ENCODE results near the gene RNF223.
"Not testable (repeated sequence)": the region's sequence is repeated elsewhere in the genome, so short reads cannot be mapped to it uniquely, and the experiment has no call there.

RNF223 gene

DNA sequence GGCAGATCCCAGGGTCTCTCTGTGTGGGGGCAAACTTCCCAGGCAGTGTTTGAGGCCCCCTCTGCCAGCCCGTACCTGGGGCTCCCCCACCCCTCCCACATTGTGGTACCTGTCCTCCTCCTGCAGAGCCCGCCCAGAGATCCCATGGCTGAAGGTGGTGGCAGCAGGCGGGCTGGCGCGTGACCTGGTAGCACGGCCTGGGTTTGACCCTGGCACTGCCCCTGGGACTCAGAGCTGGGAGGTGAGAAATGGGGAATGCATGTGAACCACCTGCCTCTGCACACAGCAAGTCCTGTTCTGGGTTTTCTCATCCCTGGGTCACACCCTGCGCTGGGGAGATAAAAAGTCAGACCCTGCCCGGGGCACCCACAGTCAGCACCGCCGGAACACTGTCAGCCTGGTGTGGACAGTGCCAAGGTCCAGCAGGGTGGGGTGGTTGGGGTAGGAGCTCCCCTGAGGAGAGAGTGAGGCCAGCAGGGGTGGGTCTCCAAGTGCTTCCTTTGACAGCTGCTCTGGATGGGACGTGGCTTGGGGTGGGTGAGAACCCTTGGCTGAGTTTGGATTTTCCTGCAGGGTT lies 42.4 kb downstream of the RNF223 start:
- no peak for DNase-seq (ENCODE audit: low read depth in 1 of 2, low spot score in 1 of 2)

DNA sequence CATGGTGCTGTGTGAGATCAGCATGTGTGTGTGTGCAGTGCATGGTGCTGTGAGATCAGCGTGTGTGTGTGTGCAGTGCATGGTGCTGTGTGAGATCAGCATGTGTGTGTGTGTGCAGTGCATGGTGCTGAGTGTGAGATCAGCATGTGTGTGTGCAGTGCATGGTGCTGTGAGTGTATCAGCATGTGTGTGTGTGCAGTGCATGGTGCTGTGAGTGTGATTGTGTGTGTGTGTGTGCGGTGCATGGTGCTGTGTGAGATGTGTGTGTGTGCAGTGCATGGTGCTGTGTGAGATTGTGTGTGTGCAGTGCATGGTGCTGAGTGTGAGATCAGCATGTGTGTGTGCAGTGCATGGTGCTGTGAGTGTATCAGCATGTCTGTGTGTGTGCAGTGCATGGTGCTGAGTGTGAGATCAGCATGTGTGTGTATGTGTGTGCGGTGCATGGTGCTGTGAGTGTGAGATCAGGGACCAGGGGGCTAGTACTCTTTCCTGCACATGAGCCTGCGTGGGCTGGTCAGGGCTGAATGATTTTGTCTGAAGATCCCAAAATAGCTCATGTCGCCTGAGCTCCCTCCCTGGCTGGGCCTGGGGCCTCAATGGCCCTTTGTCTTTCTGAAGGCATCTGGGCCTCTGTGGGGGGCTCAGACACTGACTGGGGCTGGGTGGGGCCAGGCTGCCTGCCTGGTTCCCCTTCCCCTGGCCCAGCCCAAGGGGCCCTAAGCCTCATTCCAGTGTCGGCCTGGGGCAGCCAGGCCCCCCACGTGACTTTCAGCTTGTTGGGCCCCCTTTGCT lies 43.0 kb downstream of the RNF223 start:
- not testable (repeated sequence) for DNase-seq (ENCODE audit: low read depth in 1 of 2, low spot score in 1 of 2)

DNA sequence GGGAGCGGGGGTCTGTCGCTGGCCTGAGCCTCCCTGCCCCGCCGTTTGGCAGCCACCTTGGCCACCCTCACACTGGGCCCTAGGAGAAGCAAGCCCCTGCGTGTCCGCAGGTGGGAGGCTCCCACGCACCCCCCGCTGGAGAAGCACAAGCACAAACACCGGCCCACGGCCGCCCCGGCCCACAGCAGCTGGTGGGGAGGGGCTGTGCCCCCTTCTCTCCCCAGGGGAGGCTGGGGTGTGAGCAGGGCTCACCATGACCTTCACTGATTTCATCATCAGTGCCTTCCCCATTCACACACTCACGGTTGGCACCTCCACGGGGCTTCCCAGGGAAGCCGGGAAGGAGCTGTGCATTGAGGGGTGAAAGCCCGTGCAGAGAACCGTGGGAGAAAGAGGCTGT lies 46.3 kb downstream of the RNF223 start:
- no peak for DNase-seq (ENCODE audit: low read depth in 1 of 2, low spot score in 1 of 2)

DNA sequence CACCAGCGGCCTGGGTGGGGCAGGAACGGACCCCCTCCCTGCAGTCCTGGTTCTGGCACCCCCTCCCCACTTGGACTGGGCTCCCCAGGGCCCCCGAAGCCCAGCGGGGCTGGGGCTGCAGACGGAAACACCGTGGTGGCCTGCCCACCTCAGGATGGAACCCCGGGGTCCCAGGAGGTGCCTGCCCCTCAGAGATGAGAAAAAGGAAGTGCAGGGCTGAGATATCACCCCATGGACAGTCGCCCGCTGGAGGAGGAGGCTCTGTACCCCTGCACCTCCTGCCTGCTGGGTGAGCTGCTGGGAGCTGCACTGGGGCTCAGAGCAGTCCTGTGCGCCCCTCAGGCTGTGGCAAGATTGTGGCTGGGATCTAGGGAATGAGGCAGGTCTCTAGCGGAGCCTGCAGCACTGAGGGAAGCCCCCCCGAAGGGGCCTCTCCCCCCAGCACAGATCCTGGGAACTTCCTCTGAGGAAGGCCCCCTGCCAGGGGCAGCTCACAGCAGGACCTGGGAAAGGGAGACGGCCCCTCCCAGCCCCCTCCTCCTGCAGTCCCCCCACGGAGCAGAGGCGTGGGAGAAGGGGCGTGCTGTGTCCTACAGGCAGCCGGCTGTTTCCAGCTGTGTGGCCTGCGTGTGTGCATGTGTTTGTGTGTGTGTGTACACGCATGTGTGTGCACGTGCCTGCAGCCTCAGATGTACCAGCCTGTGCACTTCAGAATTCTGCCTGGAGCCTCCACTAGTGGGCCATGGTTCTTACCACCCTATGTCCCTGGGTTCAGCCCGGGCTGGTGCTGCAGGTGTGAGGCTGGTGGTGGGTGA lies 47.3 kb downstream of the RNF223 start:
- no peak for DNase-seq (ENCODE audit: low read depth in 1 of 2, low spot score in 1 of 2)

DNA sequence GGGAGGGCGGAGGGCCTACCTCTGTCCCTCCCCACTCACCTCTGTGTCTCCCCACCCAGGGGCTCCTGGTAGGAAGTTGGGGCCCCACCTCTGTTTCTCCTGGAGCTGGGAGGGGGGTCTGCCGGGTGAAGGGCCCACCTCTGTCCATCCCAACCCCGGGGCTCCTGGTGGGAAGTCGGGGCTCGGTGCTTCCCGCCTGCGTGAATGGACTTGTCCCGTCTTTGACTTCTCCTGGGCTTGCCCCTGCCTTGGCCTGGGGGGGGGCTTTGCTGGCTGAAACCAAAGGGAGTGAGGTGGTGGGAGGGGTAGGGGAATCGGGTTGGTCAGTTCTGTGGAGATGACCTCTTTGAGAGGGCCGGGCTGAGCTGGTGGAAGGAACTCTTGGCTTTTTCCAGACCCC lies 48.4 kb downstream of the RNF223 start:
- no peak for DNase-seq (ENCODE audit: low read depth in 1 of 2, low spot score in 1 of 2)

DNA sequence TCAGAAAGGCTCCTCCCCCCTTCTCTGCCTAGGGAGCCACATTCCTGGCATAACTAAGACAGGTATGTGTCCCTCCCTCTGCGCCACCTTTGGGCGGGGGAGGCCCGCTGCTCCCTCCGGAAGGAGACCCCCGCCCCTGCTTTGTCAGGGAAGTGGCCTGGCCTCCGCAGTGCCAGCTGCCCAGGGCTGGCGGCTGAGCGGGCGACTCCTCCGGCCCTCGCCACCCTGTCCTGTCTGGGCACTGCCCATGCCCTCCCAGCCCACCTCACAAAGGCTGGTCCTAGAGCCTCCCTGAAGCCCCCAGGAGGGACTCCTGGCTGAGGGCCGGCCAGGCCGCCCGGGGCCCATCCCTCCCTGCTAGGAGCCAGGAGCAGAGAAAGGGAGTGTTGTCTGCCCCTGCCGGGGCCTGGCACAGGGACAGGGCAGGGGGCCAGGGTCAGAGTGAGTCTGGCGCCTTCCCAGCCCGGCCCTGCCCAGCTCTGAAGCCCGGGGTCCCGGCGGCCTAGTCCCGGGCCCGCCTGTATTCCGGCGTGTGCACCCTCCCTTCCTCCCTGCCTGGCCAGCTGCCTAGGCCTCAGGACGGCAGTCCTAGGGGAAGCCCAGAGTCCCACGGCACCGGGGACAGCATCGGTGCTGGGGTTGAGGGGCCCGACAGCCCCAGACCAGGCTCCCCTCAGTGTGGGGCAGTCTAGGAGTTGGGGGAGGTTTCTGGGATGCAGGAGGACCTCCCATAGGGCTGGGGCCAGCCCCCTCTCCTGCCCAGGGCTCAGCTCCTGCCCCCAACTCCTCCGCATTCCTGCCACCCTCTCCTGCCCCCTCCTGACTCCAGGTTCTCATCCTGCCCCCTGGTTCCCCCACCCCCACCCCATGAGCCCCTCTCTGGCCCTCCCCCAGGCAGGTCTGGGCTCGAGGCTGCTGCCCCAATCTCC lies 49.1 kb downstream of the RNF223 start:
- DNase-seq (ENCODE audit: low read depth in 1 of 2, low spot score in 1 of 2) = no peak

DNA sequence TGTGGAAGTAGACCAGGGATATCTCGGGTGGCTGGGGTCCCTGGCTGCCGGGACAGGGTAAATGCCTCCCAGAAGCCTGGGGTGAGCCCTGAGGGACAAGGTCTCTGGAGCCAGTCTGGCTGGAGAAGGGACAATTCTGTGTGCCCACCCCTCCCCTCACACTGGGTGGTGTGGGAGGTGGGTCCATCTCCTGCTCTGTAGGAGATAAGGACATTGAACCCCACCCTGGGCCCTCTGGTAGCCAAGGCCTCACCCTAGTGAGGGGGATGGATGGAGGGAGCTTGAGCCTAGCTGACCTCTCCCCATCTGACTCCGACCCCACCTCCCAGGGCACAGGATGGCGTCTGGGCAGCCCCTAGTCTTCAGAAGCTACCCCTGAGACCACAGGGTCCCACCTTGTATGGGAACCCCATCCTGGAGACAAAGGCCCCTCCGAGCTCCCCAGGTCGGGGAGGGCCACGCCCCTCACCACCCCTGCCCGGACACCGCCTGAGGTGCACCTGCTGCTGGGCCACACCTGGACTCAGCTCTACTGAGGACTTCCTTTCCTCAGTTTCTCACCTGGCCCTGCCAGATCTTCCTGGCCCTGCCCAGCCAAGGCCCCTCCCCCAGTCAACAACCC lies 49.8 kb downstream of the RNF223 start:
- DNase-seq (ENCODE audit: low read depth in 1 of 2, low spot score in 1 of 2) = no peak

DNA sequence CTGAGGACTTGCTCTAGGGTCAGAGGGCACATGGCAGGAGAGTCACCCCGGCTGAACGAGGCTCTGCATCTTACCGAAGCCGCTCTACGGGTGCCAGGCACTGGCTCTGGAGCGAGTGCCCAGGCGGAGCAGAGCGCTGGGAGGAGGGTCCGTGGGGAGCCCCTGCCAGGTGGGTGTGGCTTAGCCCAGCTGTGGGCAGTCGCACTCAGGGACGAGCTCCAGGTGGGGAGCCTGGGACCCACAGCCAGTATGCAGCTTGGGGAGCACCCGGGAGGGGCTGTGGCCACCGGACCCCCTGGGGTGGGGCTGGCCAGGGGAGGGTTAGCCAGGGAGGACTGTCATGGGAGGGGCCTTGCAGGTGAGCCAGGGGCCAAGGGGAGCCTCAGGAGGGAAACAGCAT lies 50.4 kb downstream of the RNF223 start:
- DNase-seq (ENCODE audit: low read depth in 1 of 2, low spot score in 1 of 2) = no peak

DNA sequence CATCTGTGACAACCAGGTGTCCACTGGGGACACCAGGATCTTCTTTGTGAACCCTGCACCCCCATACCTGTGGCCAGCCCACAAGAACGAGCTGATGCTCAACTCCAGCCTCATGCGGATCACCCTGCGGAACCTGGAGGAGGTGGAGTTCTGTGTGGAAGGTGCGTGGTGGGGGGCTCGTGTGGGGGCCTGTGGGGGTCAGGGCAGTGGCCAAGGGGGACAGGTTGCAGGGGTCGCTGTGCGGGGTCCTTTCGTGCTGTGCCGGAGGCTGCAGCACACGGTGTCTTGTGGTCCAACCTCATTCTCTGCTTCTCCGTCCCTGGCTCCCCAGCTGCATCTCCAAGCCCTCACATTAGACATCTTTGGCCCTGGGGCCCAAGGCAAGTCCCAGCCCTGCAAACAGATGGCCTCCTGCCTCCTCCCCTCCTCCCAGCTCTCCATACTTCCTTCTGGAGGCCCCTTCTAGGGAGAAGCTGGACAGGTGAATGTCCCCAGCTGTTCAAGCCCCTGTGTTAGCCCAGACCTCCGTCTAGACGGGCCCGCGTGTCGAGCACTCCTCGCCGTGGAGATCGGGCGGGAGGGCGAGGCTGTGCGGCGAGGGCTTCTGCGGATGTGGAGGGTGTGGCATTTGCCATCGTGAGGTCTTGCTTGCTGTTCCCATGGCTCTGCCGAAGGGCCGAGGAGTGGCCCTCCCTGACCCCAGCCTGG lies 51.6 kb downstream of the RNF223 start:
- DNase-seq (ENCODE audit: low read depth in 1 of 2, low spot score in 1 of 2) = no peak

DNA sequence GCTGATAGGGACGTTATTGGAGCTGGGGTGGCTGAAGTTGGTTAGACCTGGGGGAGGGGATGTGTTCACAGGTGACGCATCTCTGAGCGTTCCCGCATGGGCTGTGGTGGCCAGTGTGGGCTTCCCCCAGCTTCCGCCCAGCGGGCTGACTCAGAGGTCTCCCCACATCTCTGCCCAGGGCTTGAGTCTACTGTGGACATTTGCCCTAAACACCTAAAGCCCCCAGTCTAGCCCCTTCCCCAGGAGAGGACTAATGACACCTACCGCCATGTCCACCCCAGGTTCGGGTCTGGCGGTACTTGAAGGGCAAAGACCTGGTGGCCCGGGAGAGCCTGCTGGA lies 52.2 kb downstream of the RNF223 start:
- no peak for DNase-seq (ENCODE audit: low read depth in 1 of 2, low spot score in 1 of 2)

DNA sequence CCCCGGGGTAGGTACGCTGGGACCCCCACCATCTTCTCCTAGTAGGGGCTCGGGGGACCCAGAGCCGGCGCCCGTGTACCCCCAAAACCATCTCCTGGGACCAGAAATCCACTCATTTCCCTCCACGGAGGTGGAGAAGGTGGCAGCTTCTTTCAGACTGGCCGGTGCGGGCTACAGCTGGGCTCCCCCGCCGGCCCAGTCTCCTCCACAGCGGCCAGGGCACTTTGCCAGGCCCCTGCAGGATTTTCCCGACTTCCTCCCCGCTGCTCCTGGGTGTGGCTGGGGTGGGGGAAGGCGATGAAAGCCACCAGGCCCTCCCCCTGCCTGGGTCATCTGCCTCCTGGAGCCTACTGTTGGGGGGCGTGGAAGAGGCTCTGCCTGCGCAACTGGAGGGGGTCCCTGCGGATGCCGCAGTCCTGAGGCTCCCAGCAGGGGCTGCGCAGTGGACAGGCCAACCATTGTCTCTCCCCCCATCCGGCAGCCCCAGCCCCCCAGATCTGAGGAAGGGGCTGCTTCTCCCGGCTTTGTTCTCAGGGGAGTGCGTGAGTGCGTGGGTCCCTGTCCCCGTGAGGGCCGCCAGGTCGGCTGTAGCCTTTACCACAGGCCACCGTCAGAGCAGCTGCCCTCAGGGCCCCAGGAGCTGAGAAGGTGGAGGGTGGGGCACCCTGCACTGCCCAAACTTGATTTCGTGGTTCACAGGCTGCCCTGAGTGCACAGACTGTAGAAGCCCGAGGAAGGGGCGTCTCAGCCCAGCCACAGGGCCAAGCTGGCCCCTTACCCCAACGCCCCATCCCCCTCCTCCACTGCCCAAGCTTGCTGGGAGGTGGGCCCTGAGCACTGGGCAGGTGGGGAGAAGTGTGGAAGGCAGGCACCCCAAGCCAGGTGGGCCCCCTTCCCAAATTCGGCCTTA lies 52.8 kb downstream of the RNF223 start:
- DNase-seq (ENCODE audit: low read depth in 1 of 2, low spot score in 1 of 2) = no peak
